HG03103 (cell line): ENCODE results near the gene CASP4.
"Not testable (repeated sequence)": the region's sequence is repeated elsewhere in the genome, so short reads cannot be mapped to it uniquely, and the experiment has no call there.

Experiments
- ATAC-seq: cut with Tn5 transposase; IDR thresholded peaks from one replicate; pipeline ENCODE4 v1.9.1; 2021; ENCODE audit warnings: low read depth; ENCODE audit not compliant: unreplicated experiment

Gene CASP4

GRCh38 chr11:104962852-104963251 is 5.5 kb downstream of the CASP4 start:
- ATAC-seq = no peak

GRCh38 chr11:104957280-104957679 is 11.1 kb downstream of the CASP4 start:
- no peak for ATAC-seq

- no peak for ATAC-seq
These were observed 11.8 kb downstream of the CASP4 start for GRCh38 chr11:104956528-104956927.

- ATAC-seq = peak; percentile 95
These were observed 21.5 kb downstream of the CASP4 start for GRCh38 chr11:104946907-104947306.

GRCh38 chr11:104944076-104944475 is 24.3 kb downstream of the CASP4 start:
- ATAC-seq = no peak

- no peak for ATAC-seq
These were observed 24.8 kb downstream of the CASP4 start for GRCh38 chr11:104943561-104943960.

GRCh38 chr11:104934594-104934993 is 33.8 kb downstream of the CASP4 start:
- no peak for ATAC-seq

- ATAC-seq = not testable (repeated sequence)
These were observed 34.3 kb downstream of the CASP4 start for GRCh38 chr11:104934073-104934472.

- ATAC-seq = no peak
These were observed 39.6 kb downstream of the CASP4 start for GRCh38 chr11:104928811-104929210.

- ATAC-seq = no peak
These were observed 41.4 kb downstream of the CASP4 start for GRCh38 chr11:104926771-104927611.

- ATAC-seq = no peak
These were observed 42.5 kb downstream of the CASP4 start for GRCh38 chr11:104925850-104926249.

GRCh38 chr11:104918113-104918824 is 50.1 kb downstream of the CASP4 start:
- no peak for ATAC-seq

- no peak for ATAC-seq
These were observed 50.9 kb downstream of the CASP4 start for GRCh38 chr11:104917271-104918112.

- ATAC-seq = no peak
These were observed 51.9 kb downstream of the CASP4 start for GRCh38 chr11:104916442-104916841.

- no peak for ATAC-seq
These were observed 56.3 kb downstream of the CASP4 start for GRCh38 chr11:104912102-104912501.

- no peak for ATAC-seq
These were observed 60.2 kb downstream of the CASP4 start for GRCh38 chr11:104908186-104908531.

- no peak for ATAC-seq
These were observed 60.7 kb downstream of the CASP4 start for GRCh38 chr11:104907521-104908185.

- ATAC-seq = no peak
These were observed 63.1 kb downstream of the CASP4 start for GRCh38 chr11:104905271-104905670.

GRCh38 chr11:104899226-104899625 is 69.1 kb downstream of the CASP4 start:
- no peak for ATAC-seq

GRCh38 chr11:104898685-104899013 is 69.7 kb downstream of the CASP4 start:
- ATAC-seq = no peak
